Inflammatory macrophage (primary cell): ENCODE data around the gene CATSPER2.
"Not testable (repeated sequence)": the region's sequence is repeated elsewhere in the genome, so short reads cannot be mapped to it uniquely, and the experiment has no call there.

Experiments used
- DNase-seq, 2 donors: peaks; one replicate each; pipeline ENCODE4 v3.0.0-alpha.2; 2020 to 2022

The CATSPER2 gene

DNA sequence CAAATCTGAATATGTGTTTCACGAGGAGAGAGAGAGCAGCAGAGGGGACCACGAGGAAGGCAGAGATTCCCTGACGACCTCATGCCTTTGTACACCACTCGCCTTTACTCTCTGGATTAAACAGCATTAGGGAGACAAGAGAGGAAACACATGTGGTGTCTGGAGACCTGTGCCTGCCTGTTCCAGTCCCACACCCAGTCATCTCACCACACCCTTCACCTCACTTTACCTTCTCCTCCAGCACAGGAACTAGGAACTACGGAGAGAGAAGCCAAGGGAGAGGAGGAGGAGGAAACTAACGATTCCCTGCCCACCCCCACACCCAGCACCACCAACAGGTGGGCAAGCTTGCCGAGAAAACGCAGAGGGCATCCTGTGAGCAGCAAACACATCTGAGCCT lies 55.8 kb downstream of the CATSPER2 start:
- DNase-seq = not testable (repeated sequence)

GRCh38 chr15:43589778-43590466 lies 58.7 kb downstream of the CATSPER2 start, which contains the start of gene PPIP5K1:
Gene PPIP5K1 (minus strand): TSS chr15:43590208. CDS start chr15:43584504, 5,704 bp downstream.
- not testable (repeated sequence) for DNase-seq
